GM18520 (cell line): ENCODE results near the gene ERBIN.
"Not testable (repeated sequence)": the region's sequence is repeated elsewhere in the genome, so short reads cannot be mapped to it uniquely, and the experiment has no call there.

Experiments
- ATAC-seq: cut with Tn5 transposase; IDR thresholded peaks from one replicate; pipeline ENCODE4 v1.9.1; 2021; ENCODE audit not compliant: unreplicated experiment

Gene ERBIN

GRCh38 chr5:66002415-66002814 is 76.0 kb downstream of the ERBIN start:
- no peak for ATAC-seq

- no peak for ATAC-seq
These were observed 77.8 kb downstream of the ERBIN start for GRCh38 chr5:66004216-66004615.

DNA sequence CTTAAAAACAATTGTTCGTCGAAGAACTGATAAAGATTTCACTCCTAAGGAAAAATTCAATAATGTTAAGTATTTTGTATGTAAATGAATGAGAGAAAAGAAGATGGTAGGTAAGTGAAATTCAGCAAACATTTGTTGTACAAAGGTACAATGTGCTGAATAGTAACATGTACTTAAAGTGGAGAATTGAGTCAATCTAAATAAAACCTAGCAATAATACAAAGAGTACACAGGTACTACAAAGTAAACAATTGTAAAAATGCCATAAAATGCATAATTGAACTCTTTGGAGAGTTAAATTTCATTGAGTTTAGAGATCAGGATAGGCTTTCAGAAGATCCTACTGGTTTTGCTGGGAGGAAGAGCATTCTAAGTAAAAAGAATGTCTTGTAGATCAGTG is 82.9 kb downstream of the ERBIN start:
- no peak for ATAC-seq

DNA sequence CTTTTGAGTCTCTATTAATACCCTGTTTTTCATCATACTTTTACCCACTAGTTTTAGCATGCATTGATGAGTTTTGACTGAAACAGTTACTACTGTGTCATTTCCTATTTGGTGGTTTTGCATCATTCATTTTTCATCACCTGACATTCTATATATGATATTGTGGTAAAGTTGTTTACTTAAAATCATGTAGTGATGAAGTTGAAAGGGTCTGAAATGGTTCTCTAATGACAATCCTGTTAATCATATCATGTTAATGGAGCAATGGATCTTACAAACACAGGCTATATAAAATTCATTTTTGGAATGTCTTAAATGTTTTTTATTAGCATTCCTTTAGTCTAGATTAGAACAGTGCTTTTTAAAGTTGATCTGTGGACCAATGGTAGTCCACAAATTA is 84.1 kb downstream of the ERBIN start:
- ATAC-seq, result no peak

- ATAC-seq, result no peak
These were observed 85.9 kb downstream of the ERBIN start for GRCh38 chr5:66012271-66012670.

- ATAC-seq, result no peak
These were observed 87.0 kb downstream of the ERBIN start for GRCh38 chr5:66013397-66013796.

GRCh38 chr5:66013906-66014305 is 87.5 kb downstream of the ERBIN start:
- no peak for ATAC-seq

DNA sequence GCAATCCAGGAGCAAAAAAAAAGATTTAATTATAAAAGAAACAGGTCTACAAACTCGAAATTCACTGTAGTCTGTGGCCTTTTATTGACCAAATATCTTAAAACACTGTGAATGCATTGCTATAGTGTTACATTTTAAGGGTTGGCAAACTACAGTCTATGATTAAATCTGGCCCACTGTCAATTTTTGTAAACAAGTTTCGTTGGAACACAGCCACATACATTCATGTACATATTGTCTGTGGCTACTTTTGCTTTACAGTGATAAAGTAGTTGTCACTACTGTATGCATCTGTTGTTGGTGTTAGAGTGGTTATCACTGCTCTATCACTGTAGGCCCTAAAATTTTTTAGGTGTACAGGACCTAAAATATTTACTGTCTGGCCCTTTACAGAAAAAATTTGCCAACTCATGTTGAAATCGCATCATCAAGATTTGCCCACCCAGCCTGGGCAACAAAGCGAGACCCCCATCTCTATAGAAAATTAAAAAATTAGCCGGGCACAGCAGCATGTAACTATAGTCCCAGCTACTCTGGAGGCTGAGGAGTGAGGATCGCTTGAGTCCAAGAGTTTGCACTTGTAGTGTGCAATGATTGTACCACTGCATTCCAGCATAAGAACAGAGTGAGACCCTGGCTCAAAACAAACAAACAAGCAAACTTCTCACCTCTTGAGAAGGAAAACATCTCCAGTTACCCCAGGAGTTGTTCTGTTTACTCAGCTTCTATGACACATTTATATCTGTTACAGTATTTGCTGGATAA is 89.0 kb downstream of the ERBIN start:
- ATAC-seq, result no peak

GRCh38 chr5:66021585-66021984 is 95.2 kb downstream of the ERBIN start:
- no peak for ATAC-seq

DNA sequence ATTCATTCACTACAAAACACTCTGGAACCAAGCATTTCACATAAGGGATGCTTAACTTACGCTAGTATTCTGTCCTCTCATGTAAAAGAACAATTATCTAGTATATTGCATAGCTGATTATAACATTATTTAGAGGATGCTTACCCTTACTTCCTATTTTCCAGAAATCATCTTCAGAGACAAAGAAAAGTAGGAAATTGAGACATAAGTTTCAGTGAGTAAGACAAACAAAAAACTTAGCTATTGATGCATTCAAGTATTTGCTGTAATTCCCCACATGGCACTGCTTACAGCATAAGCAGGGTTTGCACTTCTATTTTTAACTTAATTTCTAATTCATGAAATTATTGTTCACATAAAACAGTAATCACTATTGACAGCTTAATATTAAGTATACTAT is 112.9 kb downstream of the ERBIN start:
- ATAC-seq, result no peak

GRCh38 chr5:66039701-66040100 is 113.3 kb downstream of the ERBIN start:
- no peak for ATAC-seq

- ATAC-seq, result no peak
These were observed 115.3 kb downstream of the ERBIN start for GRCh38 chr5:66041627-66042026.

DNA sequence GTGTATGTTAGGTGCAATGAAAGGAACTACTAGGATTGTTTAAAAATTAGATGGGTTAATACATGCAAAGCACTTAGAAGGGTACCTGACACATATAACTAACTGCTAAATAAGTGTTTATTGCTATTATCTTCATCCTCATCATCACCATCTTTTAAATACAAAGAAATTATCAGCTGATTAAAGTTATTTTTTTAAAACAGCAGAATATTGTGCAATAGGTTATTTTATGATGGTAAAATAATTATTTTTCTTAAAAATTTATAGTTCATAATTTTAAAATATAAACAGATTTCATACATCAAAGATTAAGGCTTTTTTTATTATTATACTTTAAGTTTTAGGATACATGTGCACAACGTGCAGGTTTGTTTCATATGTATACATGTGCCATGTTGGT is 130.9 kb downstream of the ERBIN start:
- no peak for ATAC-seq

- not testable (repeated sequence) for ATAC-seq
These were observed 134.9 kb downstream of the ERBIN start for GRCh38 chr5:66061320-66061719.

GRCh38 chr5:66063061-66063460 is 136.7 kb downstream of the ERBIN start:
- not testable (repeated sequence) for ATAC-seq

- ATAC-seq, result no peak
These were observed 140.5 kb downstream of the ERBIN start for GRCh38 chr5:66066826-66067225.

DNA sequence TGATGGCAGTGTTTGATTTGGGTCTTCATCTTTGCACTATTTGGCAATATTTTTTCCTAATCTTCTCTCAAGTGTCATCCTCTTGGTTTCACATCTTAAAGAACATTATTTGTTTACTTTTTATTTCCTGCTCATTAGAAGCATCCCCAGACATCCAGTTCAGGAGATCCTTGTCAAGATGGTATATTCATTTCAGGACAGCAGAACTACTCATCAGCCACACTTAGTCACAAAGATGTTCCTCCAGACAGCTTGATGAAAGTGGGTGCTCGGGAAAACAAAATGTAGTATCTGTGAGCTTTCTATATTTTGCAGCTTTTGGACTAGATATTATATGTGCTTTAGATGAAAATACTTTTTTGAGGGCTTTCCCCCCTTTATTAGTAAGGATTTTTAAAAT is 145.7 kb downstream of the ERBIN start:
- no peak for ATAC-seq

DNA sequence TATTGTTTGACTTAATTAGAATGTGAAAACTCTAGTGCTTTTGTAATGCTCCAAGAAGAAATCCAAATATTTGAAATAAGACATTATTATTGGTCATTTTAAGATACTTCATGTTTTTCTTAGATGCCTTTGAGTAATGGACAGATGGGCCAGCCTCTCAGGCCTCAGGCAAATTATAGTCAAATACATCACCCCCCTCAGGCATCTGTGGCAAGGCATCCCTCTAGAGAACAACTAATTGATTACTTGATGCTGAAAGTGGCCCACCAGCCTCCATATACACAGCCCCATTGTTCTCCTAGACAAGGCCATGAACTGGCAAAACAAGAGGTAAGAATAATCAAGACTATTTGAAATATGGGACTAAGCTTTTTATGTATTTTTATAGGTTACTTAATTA is 148.5 kb downstream of the ERBIN start:
- no peak for ATAC-seq

- no peak for ATAC-seq
These were observed 154.3 kb downstream of the ERBIN start for GRCh38 chr5:66080664-66081063.

GRCh38 chr5:66089384-66089783 is 163.0 kb downstream of the ERBIN start:
- no peak for ATAC-seq

DNA sequence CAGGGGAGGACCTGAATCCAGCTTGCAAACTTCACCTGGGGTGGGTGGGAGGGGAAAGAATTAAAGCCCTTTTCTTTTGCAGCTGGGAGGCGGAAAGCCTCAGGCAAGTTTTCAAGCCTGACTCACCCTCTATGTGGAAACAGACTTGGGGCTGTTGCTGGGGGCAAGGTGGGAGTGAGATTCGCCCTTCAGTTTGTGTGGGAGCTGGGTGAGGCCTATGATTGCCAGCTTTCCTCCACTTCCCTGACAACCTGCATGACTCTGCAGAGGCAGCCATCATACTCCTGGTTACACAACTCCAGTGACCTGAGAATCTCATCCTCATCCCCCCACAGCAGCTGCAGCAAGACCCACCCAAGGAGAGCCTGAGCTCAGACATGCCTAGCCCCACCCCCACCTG is 174.5 kb downstream of the ERBIN start:
- no peak for ATAC-seq

DNA sequence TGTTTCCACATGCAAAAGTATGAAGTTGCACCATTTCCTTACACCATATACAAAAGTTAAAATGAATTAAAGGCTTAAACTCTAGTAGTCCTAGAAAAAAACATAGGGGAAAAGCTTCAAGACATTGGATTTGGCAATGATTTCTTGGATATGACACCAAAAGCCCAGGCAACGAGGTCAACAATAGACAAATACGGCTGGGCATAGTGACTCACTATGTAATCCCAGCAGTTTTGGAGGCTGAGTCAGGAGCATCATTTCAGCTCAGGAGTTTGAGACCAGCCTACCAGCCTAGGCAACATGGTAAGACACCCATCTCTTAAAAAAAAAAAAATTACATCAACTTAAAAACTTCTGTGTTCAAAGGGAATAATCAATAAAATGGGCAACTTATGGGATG is 186.8 kb downstream of the ERBIN start:
- ATAC-seq, result no peak

DNA sequence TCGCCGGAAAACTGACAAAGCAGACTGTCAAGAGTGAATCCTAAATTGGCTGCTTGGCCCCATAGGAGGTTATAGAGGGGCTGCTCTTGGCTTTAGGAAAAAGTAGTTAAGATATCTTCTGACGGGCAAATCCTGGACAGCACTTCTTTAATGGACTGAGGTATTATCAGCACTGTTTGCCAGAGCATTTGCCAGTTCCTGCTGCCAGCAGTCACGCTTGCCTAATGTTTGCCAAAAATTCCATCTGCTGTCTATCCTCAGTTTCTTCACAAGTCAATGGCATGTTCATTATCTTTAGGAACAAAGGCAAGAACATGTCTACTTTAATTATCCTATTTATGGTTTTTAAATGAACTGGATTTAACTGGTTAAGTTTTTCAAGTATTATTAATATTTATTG is 191.9 kb downstream of the ERBIN start:
- ATAC-seq, result no peak
